Inferior parietal cortex (tissue), 1 donor: ENCODE data around the gene KDM1A.

Experiments used
- DNase-seq: peaks from one replicate; pipeline ENCODE4 v3.0.0-alpha.2; 2016; ENCODE audit errors: extremely low spot score

KDM1A gene

DNA sequence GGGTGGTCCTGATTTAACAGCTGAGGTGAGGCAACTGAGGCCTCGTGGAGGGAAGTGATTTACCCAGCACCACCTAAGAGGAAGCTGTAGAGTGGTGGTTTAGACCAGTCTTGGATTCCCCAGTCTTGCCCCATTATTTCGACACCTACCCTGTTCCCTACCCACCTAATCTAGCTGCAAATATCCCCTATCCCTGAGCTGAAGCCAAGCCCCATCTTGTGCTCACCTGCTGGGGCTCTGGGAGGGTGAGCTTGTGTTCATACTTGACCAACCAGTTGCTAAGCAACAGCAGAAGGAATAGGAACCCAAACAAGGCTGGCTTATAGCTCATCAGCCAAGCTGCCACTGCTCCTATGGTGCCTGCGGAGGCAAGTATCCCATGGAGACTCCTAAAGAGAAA, 5.6 kb upstream of the KDM1A start:
- DNase-seq = no peak

DNA sequence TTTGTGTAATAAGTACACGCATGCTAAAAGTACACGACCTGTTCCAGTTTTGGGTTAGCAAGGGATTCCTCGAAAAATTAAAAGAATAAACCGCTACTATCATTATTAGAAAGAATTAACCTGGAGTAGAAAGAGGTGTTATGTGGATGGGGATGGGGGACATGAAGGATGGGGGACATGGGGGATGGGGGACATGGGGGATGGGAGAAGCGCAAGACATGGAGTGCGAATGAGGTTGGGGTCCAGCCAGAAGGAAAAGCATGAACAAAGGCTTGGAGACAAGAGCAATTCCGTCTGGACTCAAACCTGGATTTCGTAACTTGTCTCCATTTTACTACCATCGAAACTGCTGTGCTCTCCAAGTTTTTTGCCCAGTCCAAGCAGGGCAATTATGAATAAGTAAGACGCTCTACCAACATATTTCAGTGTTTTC, 591 bp upstream of the KDM1A start:
- no peak for DNase-seq

DNA sequence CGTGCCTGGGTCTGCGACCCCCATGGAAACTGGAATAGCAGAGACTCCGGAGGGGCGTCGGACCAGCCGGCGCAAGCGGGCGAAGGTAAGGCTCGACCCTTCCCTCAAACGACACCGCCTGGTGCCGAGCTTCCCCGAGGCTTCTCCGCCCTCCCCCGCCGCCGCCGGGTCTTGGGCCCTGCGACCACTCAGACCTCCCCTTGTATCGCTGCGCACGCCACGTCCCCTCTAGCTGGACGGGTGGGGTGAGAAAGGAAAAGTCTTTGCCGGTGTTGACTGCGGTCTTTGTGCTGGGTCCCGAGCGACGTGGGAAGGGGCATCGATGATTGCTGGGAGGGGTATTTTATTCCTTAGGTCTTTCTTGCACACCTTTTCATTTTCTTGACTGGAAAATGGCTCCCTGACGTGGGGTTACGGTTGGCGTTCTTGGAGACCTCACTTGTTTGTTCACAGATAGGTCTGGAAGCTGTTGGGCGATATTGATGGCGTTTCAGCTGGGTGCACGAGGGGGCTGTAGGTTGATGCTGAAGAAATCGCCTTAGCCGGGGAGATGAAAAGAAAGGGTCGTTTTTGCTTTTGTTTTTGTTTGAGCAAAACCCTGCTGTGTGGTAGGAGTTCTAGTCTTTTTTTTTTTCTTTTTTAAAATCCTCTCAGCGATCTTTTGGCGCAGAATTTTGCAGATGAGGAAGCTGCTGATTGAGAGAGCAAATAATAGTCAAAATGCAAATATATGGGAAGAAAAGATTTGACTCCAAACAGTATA, 776 bp downstream of the KDM1A start:
- DNase-seq = peak; percentile 29

DNA sequence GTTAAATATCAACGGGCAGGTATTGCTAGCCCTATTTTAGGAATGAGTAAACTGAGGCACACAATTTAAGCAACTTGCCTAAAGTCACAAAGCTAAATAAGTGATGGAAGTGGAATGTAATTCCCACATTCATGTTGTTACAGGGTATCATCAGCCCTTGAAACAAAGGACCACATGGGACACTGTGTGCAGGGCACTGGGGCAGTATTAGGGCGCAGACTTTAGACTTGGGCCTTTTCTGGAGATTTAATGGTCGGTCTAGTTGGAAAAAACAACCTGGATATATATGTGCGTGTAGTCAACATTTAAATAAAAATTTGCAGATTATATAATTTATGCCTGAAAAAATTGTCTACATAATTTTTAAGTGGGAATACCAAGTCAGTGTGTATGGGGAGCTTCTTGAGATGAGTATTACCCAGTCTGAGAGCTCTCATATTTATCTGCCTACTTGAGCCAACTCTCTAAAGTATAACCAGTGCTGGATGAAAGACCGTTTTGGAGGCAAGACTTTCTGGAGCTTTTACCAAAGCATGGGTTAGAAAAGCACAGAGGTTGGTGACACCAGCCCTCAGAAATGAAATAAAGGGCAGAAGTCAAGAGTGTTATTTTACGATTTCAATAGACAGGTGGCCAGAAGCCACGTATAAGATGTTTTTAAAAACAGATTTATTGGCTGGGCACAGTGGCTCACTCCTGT, 1.6 kb downstream of the KDM1A start:
- no peak for DNase-seq

DNA sequence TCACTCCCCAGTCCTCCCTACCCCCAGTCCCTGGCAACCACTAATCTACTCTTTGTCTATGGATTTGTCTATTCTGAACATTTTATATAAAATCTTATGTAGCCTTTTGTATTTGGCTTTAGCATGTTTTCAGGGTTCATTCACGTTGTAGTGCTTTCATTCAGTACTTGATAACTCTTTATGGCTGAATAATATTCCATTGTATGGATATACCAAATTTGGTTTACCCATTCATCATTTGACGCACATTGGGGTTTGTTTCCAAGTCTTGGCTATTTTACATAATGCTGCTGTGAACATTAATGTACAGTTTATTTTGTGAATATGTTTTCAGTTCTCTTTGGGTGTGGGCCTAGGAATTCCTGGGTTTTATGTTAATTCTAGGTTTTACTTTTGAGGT, 2.6 kb downstream of the KDM1A start:
- DNase-seq = no peak

DNA sequence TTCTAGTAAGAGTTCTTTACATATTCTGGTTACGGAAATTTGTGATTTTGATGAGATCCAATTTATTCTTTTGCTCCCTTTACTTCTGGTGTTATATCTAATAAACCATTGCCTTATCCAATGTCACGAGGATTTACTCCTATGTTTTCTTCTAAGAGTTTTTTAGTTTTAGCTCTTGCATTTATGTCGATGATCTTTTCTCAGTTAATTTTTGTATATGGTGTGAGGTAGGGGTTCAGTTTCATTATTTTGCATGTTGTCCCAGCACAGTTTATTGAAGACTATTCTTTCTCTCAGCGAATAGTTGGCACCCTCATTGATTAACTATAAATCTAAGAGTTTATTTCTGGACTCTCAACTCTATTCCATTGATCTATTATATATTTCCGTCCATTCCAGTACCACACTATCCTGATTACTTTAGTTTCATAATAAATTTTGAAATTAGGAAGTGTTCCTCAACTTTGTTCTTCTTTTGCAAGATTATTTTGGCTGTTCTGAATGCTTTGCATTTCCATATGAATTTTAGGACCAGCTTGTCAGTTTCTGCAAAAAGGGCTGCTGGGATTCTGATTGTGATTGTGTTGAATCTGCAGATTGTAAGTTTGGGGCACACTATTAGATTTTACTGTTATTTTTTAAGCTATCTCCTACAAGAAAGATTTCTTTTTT, 4.0 kb downstream of the KDM1A start:
- DNase-seq = no peak

DNA sequence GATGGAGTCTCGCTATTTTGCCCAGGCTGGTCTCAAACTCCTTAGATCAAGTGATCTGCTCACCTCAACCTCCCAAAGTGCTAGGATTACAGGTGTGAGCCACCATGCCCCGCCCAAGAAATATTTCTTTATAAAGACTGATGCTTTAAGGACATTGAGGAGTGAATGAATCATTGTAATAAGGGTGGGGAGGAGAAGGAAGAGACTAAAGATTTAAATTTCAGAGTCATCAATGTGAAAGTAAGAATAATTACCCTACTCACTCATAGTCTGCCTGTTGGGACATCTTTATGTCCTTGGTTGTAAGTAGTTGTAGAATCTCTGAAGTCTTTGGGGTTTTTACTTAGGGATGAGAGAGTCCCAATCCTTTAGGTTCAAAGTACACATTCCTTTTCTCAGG, 7.3 kb downstream of the KDM1A start:
- DNase-seq = no peak

DNA sequence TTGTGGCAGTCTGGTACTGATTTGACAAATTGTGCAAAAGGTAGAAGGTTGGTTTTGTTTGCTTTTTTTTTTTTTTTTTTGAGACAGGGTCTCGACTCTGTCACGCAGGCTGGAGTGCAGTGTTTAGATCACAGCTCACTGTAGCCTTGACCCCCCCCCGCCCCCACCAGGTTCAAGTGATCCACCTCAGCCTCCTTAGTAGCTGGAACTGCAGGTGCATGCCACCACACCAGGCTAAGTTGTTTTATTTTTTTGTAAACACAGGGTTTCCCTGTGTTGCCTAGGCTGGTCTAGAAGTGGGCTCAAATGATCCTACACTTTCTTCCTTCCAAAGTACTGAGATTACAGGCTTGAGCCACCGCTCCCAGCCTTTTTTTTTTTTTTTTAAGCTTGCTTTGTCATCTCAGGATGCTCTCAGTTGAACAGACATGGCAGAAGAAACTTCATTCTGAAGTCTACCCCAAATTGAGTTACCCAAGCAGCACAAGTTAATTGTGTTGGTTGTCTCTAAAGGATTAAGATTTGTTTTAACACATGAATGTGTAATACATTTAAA, 8.2 kb downstream of the KDM1A start:
- no peak for DNase-seq

DNA sequence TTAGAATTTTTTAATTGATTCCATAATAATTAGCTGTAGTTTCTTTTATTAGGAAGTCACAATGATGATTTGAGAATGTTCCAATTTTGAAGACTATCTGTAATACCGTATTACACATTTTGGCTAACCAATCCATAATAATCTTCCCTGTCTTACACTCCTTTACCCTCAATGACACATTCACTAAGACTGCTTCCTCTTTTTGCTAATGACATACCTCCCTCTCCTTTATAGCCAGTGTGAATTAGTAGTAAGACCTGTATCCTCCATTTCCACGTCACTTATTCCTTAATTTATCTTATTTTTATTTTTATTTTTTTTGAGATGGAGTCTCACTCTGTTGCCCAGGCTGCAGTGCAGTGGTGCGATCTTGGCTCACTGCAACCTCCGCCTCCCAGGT, 10.1 kb downstream of the KDM1A start:
- DNase-seq = no peak

DNA sequence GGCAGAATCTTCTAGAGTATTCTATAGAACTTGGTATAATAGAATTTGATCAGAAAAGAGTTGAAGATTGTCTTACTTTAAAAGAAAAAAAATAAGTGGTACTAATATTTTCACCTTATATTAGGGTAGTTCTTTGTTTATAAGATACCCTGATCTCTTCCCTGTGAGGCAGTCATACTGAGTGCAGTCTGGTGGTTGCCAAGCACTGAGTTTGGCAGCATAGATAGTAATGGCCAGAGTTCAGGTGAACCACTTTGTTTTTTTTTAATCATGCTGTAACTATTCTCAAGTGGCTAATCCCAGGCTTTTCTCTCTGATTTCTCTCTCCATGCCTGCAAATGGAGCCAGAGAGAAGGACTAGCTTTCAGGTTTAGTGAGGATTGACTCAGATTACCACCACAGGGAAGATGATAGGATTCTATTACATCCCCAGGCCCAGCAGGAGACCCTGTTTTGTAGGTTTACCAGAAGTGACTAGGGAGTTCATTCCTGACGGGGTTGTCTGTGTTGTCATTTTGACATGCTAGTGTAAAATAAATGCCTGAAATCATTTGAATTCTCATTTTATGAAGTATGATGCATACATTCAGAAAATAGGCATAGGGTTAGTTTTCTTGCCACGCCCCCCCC, 16.7 kb downstream of the KDM1A start:
- DNase-seq = no peak

DNA sequence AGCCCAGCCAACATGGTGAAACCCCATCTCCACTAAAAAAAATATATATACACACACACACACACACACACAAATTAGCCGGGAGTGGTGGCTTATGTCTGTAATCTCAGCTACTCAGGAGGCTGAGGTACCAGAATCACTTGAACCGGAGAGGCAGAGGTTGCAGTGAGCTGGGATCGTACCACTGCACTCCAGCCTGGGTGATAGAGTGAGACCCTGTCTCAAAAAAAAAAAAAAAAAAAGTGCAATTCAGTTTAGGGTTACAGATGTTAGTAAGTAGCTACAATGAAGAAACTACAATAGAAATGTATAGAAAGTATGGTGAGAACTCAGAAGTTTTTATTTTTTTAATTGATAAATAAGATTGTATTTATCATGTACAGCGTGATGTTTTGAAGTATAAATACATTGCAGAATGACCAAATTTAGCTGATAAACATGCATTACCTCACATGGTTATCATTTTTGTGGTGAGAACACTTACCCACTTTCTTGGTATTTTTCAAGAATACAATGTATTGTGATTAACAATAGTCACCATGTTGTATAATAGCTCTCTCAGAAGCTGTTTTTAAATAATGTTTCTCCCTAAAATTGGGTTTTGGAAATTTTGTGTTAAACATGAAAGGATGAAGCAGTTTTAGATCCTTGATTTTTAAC, 17.9 kb downstream of the KDM1A start:
- DNase-seq = no peak

DNA sequence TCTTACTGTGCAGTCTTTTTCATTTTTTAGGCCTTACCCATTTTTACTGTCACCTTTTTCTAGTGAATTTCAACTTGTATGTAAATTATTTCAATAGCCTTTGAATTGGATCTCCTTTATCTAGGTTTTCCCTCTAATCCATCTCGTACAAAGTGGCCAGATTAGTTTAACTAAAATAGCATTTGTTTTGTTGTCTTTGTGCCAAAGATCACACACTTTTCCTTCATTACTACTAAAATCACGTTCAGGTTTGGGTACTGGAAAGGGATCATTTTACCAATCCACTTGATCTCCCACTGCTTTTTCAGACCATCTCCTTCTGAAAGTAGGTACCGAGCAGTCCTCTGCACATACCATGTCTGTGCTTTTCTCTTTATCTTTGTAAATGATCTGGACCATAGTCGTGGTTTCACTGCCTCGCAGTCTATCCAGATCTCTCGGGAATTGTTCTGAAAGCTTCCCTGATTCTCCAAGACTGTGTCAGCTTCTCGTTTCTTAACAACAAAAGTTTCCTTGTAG, 20.1 kb downstream of the KDM1A start:
- DNase-seq = no peak

DNA sequence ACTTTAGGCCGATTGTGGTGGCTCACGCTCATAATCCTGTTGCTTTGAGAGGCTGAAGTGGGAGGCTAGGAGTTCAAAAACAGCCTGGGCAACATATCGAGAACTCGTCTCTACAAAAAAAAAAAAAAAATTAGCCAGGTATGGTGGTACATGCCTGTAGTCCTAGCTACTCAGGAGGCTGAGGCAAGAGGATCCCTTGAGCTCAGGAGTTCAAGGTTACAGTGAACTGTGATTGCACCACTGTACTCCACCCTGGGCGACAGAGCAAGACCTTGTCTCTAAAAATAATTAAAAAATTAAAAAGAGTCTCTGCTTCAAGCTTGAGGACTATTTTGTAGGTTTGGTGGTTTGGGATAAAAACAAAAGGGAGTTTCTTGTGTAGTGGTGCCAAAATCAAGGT, 21.2 kb downstream of the KDM1A start:
- no peak for DNase-seq

DNA sequence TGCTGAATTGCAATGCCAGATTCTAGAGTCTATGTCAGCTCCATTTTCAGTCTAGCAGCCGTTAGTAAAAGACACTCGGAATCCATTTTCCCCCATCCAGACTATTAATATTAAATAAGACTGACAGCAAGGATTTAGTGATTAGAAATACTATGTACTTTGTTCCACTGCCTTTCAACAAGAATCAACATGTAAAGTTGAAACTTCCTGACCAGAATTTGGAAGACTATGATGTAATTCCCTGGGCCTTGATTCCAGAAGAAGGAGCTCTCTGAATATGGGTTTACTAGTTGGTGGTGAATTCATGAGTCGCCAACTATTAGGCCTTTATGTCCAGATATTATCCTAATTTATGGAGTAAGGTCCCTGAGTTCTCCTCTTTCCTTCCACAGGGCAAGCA, 24.8 kb downstream of the KDM1A start:
- no peak for DNase-seq

DNA sequence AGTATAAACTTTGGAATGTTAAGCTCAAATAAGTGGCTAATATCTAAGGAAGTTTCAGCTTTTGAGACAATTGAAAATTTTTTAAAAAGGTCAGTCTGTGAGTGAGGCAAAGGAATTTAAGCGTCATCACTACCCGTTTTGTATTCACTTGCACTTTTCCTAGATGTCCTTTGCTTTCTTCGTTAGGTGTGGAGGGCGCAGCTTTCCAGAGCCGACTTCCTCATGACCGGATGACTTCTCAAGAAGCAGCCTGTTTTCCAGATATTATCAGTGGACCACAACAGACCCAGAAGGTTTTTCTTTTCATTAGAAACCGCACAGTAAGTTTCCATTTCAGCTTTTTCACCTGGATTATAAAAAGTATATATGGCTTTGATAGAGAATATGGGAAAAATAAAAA, 30.9 kb downstream of the KDM1A start:
- no peak for DNase-seq

DNA sequence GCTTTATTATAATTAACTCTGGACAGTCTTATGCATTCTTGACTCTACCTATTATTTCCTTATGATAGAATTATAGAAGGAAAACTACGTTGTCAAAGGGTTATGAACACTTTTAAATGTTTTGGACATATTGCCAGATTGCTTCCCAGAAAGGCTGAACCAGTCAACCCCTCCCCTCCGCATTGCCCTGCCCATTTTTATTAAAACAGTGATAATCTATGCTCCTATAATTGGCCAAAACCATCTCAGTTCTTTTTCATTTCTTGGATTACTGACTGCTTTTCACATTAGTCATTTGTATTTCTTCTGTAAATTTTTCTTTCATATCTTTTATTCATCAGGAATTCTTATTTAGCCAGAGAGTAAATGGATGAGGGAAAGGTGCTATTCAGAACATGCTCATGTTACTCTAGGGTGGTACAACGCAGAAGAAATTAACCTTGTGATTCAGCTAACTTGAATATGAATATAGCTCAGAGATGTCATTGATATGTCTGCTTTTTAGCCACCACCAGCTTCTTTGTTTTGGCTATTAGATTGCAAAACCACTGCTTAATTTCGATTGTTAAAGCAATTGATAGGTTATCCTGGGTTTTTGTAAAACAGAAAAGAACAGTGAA, 32.1 kb downstream of the KDM1A start:
- DNase-seq = no peak

DNA sequence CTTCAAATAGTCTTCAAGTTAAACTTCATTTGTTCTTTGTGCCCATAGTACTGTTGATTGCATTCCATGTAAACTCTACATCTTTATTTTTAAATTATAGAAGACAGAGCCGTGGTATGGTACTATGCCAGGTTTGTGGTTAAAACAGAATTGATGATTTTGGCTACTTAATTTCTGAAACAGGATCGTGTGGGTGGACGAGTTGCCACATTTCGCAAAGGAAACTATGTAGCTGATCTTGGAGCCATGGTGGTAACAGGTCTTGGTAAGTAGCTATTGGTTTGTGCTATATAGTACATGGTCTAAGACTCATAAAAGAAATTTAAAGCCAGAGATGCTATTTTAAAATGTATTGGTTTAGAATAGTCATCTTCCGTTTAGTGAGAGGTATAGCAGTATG, 38.0 kb downstream of the KDM1A start:
- no peak for DNase-seq

DNA sequence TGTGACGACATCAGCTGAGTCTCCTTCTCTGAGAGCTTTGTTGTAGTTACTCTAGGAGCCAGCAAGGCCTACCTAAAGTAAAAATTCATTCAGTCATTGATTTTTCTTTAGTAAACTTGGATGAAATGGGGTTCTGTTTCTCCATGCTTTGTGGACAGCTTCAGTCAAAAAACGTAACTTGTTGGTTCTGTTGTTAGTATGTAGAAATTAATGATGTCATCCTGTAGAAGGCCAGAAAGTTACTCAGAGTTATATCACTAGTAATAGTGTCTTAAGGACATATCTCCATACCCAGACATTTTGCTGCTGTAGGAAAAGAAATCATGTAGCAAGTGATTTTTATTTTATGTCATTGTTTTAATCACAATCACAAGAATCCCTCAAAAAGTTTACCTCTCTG, 43.0 kb downstream of the KDM1A start:
- no peak for DNase-seq

DNA sequence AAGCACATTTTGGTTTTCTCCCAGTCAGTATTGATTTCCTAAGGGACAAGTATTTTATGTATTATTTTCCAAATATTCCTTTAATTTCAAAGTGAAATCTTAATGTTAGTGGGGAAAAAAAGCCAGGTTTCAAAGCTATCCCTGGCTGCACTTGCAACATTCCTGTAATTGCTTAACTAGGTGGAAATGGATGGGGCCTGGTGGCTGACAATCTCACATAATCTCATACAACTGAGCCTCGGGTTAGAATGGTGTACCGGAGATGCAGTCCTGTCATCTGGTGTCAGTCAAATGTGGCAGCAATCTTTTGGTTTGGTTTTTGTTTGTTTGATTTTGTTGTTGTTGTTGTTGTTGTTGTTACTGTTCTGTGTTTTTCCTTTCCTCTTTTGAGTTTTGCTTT, 46.1 kb downstream of the KDM1A start:
- DNase-seq = no peak

DNA sequence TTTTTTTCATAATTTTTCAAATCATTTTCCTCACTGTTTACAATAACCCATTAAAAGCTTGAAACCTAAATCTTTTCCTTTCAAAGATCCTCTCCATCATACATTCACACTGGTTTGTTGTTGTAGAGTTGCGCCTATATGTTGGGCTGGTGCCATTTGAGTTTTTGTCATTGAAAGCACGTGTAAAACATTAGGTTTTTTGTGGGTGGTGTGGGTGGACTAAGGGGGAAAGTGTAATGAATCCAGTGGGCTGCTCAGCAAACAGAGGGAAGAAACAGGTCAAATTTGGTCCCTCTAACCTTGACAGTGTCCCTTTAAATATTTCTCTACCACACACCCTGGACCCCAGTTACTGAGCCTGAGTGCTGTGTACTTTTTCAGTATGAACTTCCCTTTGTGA, 46.8 kb downstream of the KDM1A start:
- no peak for DNase-seq

DNA sequence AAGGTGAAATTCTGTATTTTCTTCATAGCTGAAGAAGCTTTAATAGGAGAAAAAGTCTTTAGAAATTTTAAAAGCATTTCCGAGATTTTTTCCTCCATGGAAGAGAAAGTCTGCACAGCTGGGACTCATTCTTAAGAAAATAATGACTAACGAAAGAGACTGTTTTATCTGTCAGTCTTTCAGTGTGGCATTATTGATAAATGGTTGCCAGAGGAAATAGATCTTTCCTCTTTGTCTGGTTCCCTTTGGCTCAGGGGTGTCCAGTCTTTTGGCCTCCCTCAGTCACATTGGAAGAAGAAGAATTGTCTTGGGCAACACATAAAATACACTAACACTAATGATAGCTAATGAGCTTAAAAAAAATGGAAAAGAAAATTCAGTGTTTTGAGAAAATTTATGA, 49.9 kb downstream of the KDM1A start:
- no peak for DNase-seq
